Adipose tissue (tissue), 3 donors: ENCODE results near the gene SAA4. TPM values are rescaled to one million over a fixed set of nuclear protein-coding genes. Genes with fewer than 3 reads are reported as not detected.
"Not testable (repeated sequence)": the region's sequence is repeated elsewhere in the genome, so short reads cannot be mapped to it uniquely, and the experiment has no call there.

Source experiments
- H3K27ac ChIP-seq: one replicate; pipeline ENCODE4 v1.5.1; 2013; ENCODE audit warnings: low read depth, low read length
- WGBS, 3 donors: extraction: QIAGEN DNeasy Blood & Tissue Kit; methylation state at CpG; one replicate each; pipeline ENCODE4 v1.1.7; 2013; 5-methylcytosine and 5-hydroxymethylcytosine counted together
- polyA plus RNA-seq, 3 donors: library from polyadenylated mRNA; stranded (reverse); fragments of 200-250 nt; gene quantifications; one replicate each; pipeline ENCODE4 v1.2.3, GENCODE V29; 2013
- donor health status: healthy with polysubstance abuse.
- donor health status: Bipolar disorder and iron deficiency.
- donor health status: healthy.

The SAA4 gene
- polyA plus RNA-seq, 3 donors: 0.15 to 9.1 (median 0.90) TPM

- no peak overlapping the region for H3K27ac ChIP-seq
- WGBS, 3 donors: 76 to 92% (median 88%) methylated on average over 3 of the region's 3 CpGs
Measured at GRCh38 chr11:18204220-18204619, 32.4 kb downstream of the SAA4 start.

- WGBS, 3 donors: 9 to 12% (median 10%) methylated on average over 6 of the region's 6 CpGs
- H3K27ac ChIP-seq: no peak overlapping the region
Measured at GRCh38 chr11:18203723-18204122, 32.9 kb downstream of the SAA4 start.

- not testable (repeated sequence) for H3K27ac ChIP-seq
- WGBS, 3 donors: 60 to 73% (median 64%) methylated on average over 3 of the region's 3 CpGs
Measured at GRCh38 chr11:18197738-18198137, 38.9 kb downstream of the SAA4 start.

GRCh38 chr11:18196532-18196931 lies 40.1 kb downstream of the SAA4 start:
- whole genome bisulfite sequencing, 3 donors: 81 to 100% (median 92%) methylated on average over 2 of the region's 2 CpGs
- H3K27ac ChIP-seq: no peak overlapping the region

GRCh38 chr11:18193010-18193409 lies 43.6 kb downstream of the SAA4 start:
- WGBS, 3 donors: 24 to 28% (median 26%) methylated on average over 4 of the region's 4 CpGs
- no peak overlapping the region for H3K27ac ChIP-seq

GRCh38 chr11:18191376-18191775 lies 45.2 kb downstream of the SAA4 start:
- H3K27ac ChIP-seq: no peak overlapping the region
- 92 to 95% (median 94%) methylated on average over 3 of the region's 3 CpGs for WGBS, 3 donors

- H3K27ac ChIP-seq: not testable (repeated sequence)
- 89 to 90% (median 90%) methylated on average over 34 of the region's 34 CpGs for WGBS, 3 donors
Measured at GRCh38 chr11:18189476-18190245, 46.9 kb downstream of the SAA4 start.

GRCh38 chr11:18188796-18189195 lies 47.8 kb downstream of the SAA4 start:
- 91 to 96% (median 94%) methylated on average over 24 of the region's 24 CpGs for WGBS, 3 donors
- H3K27ac ChIP-seq: no peak overlapping the region

Other genes with a start within 250 kb of the SAA4 start
- gene SERGEF, start 223.8 kb downstream of the SAA4 start, polyA plus RNA-seq: 10 to 100 TPM; 20.0 to 46.7 (median 30.0) TPM
- under 1 TPM; 0.06 to 0.22 (median 0.16) TPM for gene TPH1, start 190.5 kb downstream of the SAA4 start, polyA plus RNA-seq
- gene SAAL1, start 130.7 kb downstream of the SAA4 start, polyA plus RNA-seq: 1 to 10 TPM; 6.1 to 7.3 (median 6.5) TPM
- gene MRGPRX3, start 104.2 kb downstream of the SAA4 start, polyA plus RNA-seq: not detected
- not detected for gene MRGPRX4, start 64.0 kb downstream of the SAA4 start, polyA plus RNA-seq
- 100 to 1,000 TPM in 2 of 3 donors, 10 to 100 TPM in 1; 60.2 to 920 (median 158) TPM for gene SAA2, start 11.9 kb upstream of the SAA4 start, polyA plus RNA-seq
- 1,000 to 10,000 TPM in 2 of 3 donors, 100 to 1,000 TPM in 1; 438 to 7,745 (median 1,180) TPM for gene SAA1, start 29.5 kb upstream of the SAA4 start, polyA plus RNA-seq
- 10 to 100 TPM in 2 of 3 donors, 1 to 10 TPM in 1; 3.8 to 11.0 (median 10.2) TPM for gene HPS5, start 85.3 kb upstream of the SAA4 start, polyA plus RNA-seq
- 10 to 100 TPM; 16.0 to 43.5 (median 29.3) TPM for gene GTF2H1, start 85.8 kb upstream of the SAA4 start, polyA plus RNA-seq
- gene LDHA, start 157.8 kb upstream of the SAA4 start, polyA plus RNA-seq: 100 to 1,000 TPM; 206 to 989 (median 582) TPM
- 1 to 10 TPM in 2 of 3 donors, not detected in 1; 1.0 to 1.6 TPM for gene LDHC, start 175.5 kb upstream of the SAA4 start, polyA plus RNA-seq
- gene LDHAL6A, start 219.1 kb upstream of the SAA4 start, polyA plus RNA-seq: not detected